ENCODE measurements around the gene USP32. TPM values are rescaled to one million over a fixed set of nuclear protein-coding genes. Genes with fewer than 3 reads are reported as not detected.

USP32 gene
- total and polyA plus RNA-seq, 2 of the 8 experiments (the other 6 are each of a cell fraction or from before 2014, with no cell fraction given), result 29.6 to 112 TPM

DNA sequence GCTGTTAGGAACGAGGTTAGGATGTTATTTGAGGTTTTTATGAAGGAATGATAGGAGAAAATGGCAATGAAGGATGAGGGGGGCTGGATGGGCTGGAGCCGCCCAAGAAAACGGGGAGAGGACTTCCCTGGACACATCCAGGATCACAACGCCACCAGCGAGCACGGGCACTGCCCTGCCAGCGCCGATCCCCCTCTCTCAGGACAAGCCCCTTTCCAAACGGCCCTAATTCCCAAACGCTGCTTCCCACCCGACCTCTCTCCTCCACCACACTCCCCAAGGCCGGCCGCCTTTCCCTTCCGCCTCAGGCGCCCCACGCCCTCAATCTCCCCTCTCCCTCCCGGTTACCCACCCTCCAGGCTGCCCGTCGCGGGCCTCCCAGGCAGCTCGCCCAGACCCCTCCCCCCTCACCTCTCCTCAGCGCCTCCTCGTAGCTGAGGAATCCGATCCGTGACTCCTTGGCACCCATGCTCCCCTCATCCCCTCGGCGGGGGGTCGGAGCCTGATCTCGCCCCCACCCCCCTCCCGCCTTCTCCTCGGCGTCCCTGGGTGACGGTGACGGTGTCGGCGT is 377 bp downstream of the USP32 start (continued):
- no peak for TF ChIP-seq CBX8 (IDR thresholded peaks at IDR 0.05; ENCODE audit: borderline replicate concordance, low read depth, low read length)
- TF ChIP-seq BCL11A (IDR thresholded peaks at IDR 0.05; ENCODE audit: low read depth in 2 of 2, low read length in 2 of 2), result no peak
- no peak for TF ChIP-seq TAF7 (optimal IDR thresholded peaks at IDR 0.05; ENCODE audit: borderline replicate concordance, low read depth, low read length)
- no peak for TF ChIP-seq CTBP2 (IDR thresholded peaks at IDR 0.05; ENCODE audit: borderline replicate concordance, insufficient read depth, insufficient read length, low read length)
- TF ChIP-seq CEBPB (IDR thresholded peaks at IDR 0.05; ENCODE audit: low read depth, low read length), result no peak
- TF ChIP-seq RFX5 (IDR thresholded peaks at IDR 0.05; ENCODE audit: borderline replicate concordance, low read depth, low read length), result no peak
- TF ChIP-seq GTF2F1 (IDR thresholded peaks at IDR 0.05; ENCODE audit: borderline replicate concordance, low read depth, low read length), result no peak
- TF ChIP-seq KDM1A (IDR thresholded peaks at IDR 0.05; ENCODE audit: borderline replicate concordance, low read length), result no peak
- peak in 1 of 2 experiments; percentile 1; a peak in 1 of 4 replicates for TF ChIP-seq RAD21 (IDR thresholded peaks at IDR 0.05 in 1 of 2, conservative IDR thresholded peaks at IDR 0.05 in 1 of 2; ENCODE audit: low read depth in 2 of 2, low read length in 2 of 2)
- no peak for TF ChIP-seq NANOG (IDR thresholded peaks at IDR 0.05; ENCODE audit: insufficient read depth, low read depth, low read length, poor library complexity, severe bottlenecking)
- TF ChIP-seq HDAC6 (IDR thresholded peaks at IDR 0.05; ENCODE audit: low read depth, low read length), result no peak
- 0 out of 2 replicates have a peak, but pooled peaks have one; percentile 45 for TF ChIP-seq KDM5A (IDR thresholded peaks at IDR 0.05; ENCODE audit: low read length)
